Activated T-cell treated with anti-CD3 and anti-CD28 coated beads, Interleukin-2, amount 50 U/mL, for 1 hour (primary cell): Measurements from ENCODE around the gene IFI44.

Experiments used
- DNase-seq: peaks from one replicate; pipeline ENCODE4 v3.0.0-alpha.2; 2020

Gene IFI44

DNA sequence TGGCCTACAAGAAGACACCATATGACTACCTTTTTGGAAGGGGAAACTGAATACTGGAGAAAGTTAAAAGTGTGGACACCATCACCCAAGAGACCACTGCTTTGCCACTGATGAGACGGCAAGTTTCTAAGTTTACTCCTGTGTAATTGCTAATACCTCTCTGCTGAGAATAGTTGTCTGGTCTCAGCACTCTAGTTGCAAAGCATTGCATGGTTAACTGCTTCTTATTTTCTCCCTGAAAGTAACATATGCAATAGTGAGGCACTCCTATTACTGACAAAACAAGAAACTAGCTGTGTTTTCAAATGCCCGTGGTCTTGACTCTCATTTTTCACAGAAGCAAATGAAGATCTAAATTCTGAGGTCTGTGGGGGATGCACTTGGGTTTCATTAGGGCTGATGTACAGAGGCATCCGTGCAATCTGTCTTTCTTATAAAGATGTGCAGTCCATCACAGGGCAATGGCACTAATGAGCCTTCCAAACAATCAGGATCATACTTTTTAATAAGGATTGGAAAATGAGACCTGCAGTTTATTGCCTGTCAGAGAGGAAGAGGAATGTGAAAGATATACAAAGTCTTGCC is 62.9 kb downstream of the IFI44 start:
- DNase-seq: no peak

DNA sequence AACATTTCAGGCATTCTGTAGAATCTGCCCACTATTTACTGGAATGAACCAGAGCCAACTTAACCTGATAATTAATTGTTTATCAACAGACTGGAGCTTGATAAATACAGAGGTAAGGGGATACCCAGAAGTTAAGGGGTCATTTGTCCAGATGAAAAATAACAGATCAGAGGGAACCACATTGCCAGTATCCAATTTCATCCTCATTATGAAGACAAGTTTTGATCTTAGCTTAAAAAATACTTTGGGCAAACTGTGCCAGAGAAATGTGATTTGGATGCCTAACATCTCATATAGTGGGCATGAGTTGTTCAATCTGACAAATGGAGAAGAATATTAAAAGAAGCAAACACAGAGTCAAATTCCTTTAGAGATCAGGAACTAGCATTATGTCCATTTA is 63.7 kb downstream of the IFI44 start:
- no peak for DNase-seq
